Choroid plexus epithelial cell (primary cell): ENCODE measurements around the gene RPS21.

Experiments
- DNase-seq: peaks from one replicate; pipeline ENCODE4 v3.0.0-alpha.2; 2010; ENCODE audit warnings: low read depth
- H3K4me3 ChIP-seq: 2 replicates; pipeline ENCODE4 v1.5.1; 2011; ENCODE audit warnings: low read depth, mild to moderate bottlenecking, control low read depth, low read length, moderate library complexity
- CTCF ChIP-seq: conservative IDR thresholded peaks from 2 replicates; pipeline ENCODE4 v1.5.1; 2011; ENCODE audit warnings: low read depth, mild to moderate bottlenecking, control low read depth, inconsistent platforms, low read length, moderate library complexity

Gene RPS21

DNA sequence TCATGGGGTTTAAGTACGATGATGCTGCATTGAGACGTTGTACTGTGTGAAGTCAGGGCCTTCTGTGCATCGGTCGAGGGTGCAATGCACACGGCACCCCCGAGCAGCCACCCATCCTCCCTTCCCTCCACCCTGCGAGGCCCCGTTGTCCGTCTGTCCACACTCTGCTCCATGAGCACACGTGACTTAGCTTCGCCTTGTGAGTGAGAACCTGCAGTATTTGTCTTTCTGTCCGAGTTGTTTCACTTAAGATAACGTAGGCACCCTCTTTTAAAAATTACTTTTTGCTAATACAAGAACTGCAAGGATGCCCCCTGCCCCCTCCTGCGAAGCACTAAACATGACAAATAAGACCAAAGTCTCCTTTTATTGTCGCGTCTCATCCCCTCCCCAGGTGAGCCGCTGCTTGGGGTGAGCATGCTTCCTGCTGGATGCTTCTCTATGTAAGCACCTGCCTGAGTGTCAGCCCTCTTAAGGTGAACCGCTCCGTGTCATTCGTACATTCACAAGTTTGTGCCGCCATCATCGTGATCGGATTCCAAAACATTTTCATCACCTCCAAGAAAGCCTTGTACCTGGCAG, 44.1 kb downstream of the RPS21 start:
- H3K4me3 ChIP-seq: no peak overlapping the region
- TF ChIP-seq CTCF: no peak
- no peak for DNase-seq

- H3K4me3 ChIP-seq: no peak overlapping the region
- TF ChIP-seq CTCF: no peak
- no peak for DNase-seq
Measured at GRCh38 chr20:62433658-62434497, 47.0 kb downstream of the RPS21 start.

DNA sequence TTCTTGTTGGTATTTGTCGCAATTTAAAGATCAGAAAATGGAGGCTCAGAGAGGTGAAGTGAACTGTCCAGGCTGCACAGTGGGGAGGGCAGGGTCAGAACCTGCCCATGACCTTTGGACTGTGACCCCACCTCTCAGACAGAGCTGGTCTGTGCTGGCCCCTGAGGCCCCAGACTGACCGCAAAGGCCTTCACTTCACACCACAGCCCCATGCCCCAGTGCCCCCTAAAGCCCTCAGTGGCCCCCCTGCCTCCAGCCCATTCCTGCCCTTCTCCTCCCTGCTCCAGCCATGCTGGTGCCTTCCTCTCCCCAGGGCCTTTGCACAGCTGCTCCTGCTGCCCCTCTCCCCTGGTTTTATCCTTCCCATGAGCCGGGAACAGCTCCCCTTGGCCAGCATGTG, 49.8 kb downstream of the RPS21 start:
- no peak for TF ChIP-seq CTCF
- no peak overlapping the region for H3K4me3 ChIP-seq
- DNase-seq: no peak

- TF ChIP-seq CTCF: no peak
- DNase-seq: peak; percentile 6
- H3K4me3 ChIP-seq: no peak overlapping the region
Measured at GRCh38 chr20:62437496-62437895, 50.6 kb downstream of the RPS21 start.

DNA sequence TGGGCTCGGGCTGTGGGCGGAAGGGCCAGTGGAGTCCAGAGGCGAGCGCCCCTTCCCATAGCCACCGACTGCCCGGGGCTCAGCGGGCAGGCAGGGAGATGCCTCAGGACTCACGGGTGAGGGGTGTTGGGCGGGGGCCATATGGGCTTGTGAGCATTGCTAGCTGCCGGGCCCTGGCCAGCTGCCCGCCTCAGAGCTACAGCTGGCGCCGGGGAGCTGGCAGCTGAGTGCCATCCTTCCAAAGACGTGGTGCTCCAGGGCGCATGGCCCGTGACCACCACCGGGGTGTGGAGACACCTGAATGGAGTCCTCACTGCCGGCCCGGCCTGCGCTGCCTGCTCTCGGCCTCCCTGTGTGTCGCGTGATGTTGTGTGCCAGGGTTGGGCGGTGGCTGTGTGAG, 51.0 kb downstream of the RPS21 start:
- DNase-seq: no peak
- no peak overlapping the region for H3K4me3 ChIP-seq
- no peak for TF ChIP-seq CTCF
